ENCODE results near the gene NR1H2.

Gene NR1H2

GRCh38 chr19:50419580-50420035, 43.4 kb downstream of the NR1H2 start:
- Histone ChIP-seq H3K79me1 (ENCODE audit: low read length) (no peaks in the 10 kb centered on the region), H3K56ac (ENCODE audit: low read length) (peak overlapping the region; percentile 3), H3K27ac (ENCODE audit: low read depth, low read length) (no peak overlapping the region), H3K18ac (ENCODE audit: low read length) (no peak overlapping the region), H2BK5ac (ENCODE audit: low read length) (no peak overlapping the region), H2BK15ac (replicated peaks; ENCODE audit: low read depth) (no peak overlapping the region), H3K4me3 (ENCODE audit: low read length) (no peak overlapping the region), H3K36me3 (ENCODE audit: control insufficient read depth, insufficient read depth, low read length) (no peaks in the 10 kb centered on the region), H2BK120ac (ENCODE audit: low read depth, low read length) (no peak overlapping the region), H4K8ac (ENCODE audit: low read depth, low read length) (no peak overlapping the region), H3K79me2 (ENCODE audit: control insufficient read depth, insufficient read depth, low read length) (no peaks in the 10 kb centered on the region), H3K27me3 (ENCODE audit: insufficient read depth, low read length, poor library complexity) (no peaks in the 10 kb centered on the region), H3K23ac (ENCODE audit: low read length) (peak overlapping the region; percentile 45), H3K4me2 (ENCODE audit: low read length) (peak overlapping the region; percentile 89), H2AK5ac (ENCODE audit: low read length) (no peak overlapping the region), H4K5ac (ENCODE audit: low read length) (no peak overlapping the region), H3K9ac (ENCODE audit: low read length) (no peak overlapping the region), H3K4ac (ENCODE audit: low read depth, low read length) (no peak overlapping the region), H3K4me1 (ENCODE audit: control insufficient read depth, low read depth, low read length) (no peaks in the 10 kb centered on the region)
- no CpG with 5 or more reads among the region's 8 CpGs for WGBS (ENCODE audit: extremely low coverage, insufficient coverage, low lambda C conversion rate)
- DNase-seq, result peak; percentile 65

DNA sequence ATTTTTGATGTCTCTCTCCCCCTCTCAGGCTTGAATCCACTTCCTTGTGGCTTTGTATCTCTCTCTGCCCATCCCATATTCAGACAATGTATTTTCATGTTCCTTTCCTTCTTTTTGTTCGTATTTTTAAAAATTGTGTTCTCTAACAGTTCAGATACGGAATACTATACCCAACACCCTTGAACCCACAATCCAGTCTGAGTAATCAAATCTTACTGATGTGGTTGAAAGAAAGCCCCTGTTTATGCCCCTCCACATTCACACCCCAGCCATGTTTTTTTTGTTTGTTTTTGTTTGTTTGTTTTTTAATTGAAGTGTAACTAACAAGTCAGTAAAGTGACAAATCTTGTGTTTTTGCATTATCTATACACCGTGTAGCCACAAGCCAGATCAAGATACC, 43.9 kb downstream of the NR1H2 start:
- no peak overlapping the region for H3K4ac ChIP-seq (ENCODE audit: low read depth, low read length)
- no peak overlapping the region for H2BK15ac ChIP-seq (replicated peaks; ENCODE audit: low read depth)
- no CpG with 5 or more reads among the region's 3 CpGs for WGBS (ENCODE audit: extremely low coverage, insufficient coverage, low lambda C conversion rate)
- no peak overlapping the region for H3K9ac ChIP-seq (ENCODE audit: low read length)
- no peak overlapping the region for H4K5ac ChIP-seq (ENCODE audit: low read length)
- no peaks in the 10 kb centered on the region for H3K36me3 ChIP-seq (ENCODE audit: control insufficient read depth, insufficient read depth, low read length)
- H3K79me1 ChIP-seq (ENCODE audit: low read length), result no peaks in the 10 kb centered on the region
- no peak overlapping the region for H3K4me2 ChIP-seq (ENCODE audit: low read length)
- no peak overlapping the region for H3K18ac ChIP-seq (ENCODE audit: low read length)
- no peak overlapping the region for H3K27ac ChIP-seq (ENCODE audit: low read depth, low read length)
- H3K79me2 ChIP-seq (ENCODE audit: control insufficient read depth, insufficient read depth, low read length), result no peaks in the 10 kb centered on the region
- no peak overlapping the region for H2BK120ac ChIP-seq (ENCODE audit: low read depth, low read length)
- DNase-seq, result no peak
- no peak overlapping the region for H4K8ac ChIP-seq (ENCODE audit: low read depth, low read length)
- no peak overlapping the region for H2BK5ac ChIP-seq (ENCODE audit: low read length)
- H3K23ac ChIP-seq (ENCODE audit: low read length), result peak overlapping the region; percentile 45
- H3K27me3 ChIP-seq (ENCODE audit: insufficient read depth, low read length, poor library complexity), result no peaks in the 10 kb centered on the region
- H3K4me3 ChIP-seq (ENCODE audit: low read length), result no peak overlapping the region
- H3K4me1 ChIP-seq (ENCODE audit: control insufficient read depth, low read depth, low read length), result no peaks in the 10 kb centered on the region
- no peak overlapping the region for H2AK5ac ChIP-seq (ENCODE audit: low read length)
- H3K56ac ChIP-seq (ENCODE audit: low read length), result no peak overlapping the region

GRCh38 chr19:50420808-50421207, 44.6 kb downstream of the NR1H2 start:
- Histone ChIP-seq H3K9ac (ENCODE audit: low read length) (no peak overlapping the region), H3K56ac (ENCODE audit: low read length) (no peak overlapping the region), H3K79me1 (ENCODE audit: low read length) (no peaks in the 10 kb centered on the region), H3K18ac (ENCODE audit: low read length) (no peak overlapping the region), H4K8ac (ENCODE audit: low read depth, low read length) (no peak overlapping the region), H2BK120ac (ENCODE audit: low read depth, low read length) (no peak overlapping the region), H3K4ac (ENCODE audit: low read depth, low read length) (no peak overlapping the region), H3K23ac (ENCODE audit: low read length) (no peak overlapping the region), H2BK5ac (ENCODE audit: low read length) (no peak overlapping the region), H4K5ac (ENCODE audit: low read length) (no peak overlapping the region), H2AK5ac (ENCODE audit: low read length) (no peak overlapping the region), H3K27ac (ENCODE audit: low read depth, low read length) (no peak overlapping the region), H3K79me2 (ENCODE audit: control insufficient read depth, insufficient read depth, low read length) (no peaks in the 10 kb centered on the region), H3K4me3 (ENCODE audit: low read length) (no peak overlapping the region), H3K4me1 (ENCODE audit: control insufficient read depth, low read depth, low read length) (no peaks in the 10 kb centered on the region), H3K27me3 (ENCODE audit: insufficient read depth, low read length, poor library complexity) (no peaks in the 10 kb centered on the region), H3K36me3 (ENCODE audit: control insufficient read depth, insufficient read depth, low read length) (no peaks in the 10 kb centered on the region), H2BK15ac (replicated peaks; ENCODE audit: low read depth) (no peak overlapping the region), H3K4me2 (ENCODE audit: low read length) (no peak overlapping the region)
- no CpG with 5 or more reads among the region's 3 CpGs for WGBS (ENCODE audit: extremely low coverage, insufficient coverage, low lambda C conversion rate)
- DNase-seq, result no peak

DNA sequence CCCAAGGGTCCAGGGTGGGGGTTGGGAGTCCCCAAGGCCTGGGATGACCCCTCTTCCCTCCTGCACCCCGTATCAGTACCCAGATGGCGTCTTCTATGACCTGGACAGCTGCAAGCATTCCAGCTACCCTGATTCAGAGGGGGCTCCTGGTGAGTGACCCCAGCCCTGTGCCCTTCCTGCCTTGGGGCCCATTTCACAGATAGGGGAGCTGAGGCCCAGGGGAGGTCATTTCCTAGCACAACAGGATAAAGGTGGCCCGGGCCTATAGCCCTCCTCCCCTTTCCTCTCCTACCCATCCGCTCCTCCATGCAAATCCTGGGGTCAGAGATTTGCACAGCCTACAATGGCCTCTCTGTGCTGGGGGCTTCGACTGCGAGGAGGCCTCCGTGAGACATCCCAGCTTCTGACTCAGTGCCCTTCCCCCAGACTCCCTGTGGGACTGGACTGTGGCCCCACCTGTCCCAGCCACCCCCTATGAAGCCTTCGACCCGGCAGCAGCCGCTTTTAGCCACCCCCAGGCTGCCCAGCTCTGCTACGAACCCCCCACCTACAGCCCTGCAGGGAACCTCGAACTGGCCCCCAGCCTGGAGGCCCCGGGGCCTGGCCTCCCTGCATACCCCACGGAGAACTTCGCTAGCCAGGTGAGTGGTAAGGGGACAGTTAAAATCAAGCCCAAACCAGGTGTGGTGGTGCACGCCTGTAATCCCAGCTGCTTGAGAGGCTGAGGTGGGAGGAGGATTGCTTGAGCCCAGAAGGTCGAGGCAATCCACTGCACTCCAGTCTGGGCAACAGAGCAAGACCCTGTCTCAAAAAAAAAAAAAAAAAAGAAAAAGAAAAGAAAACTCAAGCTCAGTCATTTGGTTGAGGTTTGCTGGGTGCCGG, 46.4 kb downstream of the NR1H2 start:
- H2BK5ac ChIP-seq (ENCODE audit: low read length), result no peak overlapping the region
- H2BK120ac ChIP-seq (ENCODE audit: low read depth, low read length), result no peak overlapping the region
- H2BK15ac ChIP-seq (replicated peaks; ENCODE audit: low read depth), result no peak overlapping the region
- H3K56ac ChIP-seq (ENCODE audit: low read length), result no peak overlapping the region
- H3K27me3 ChIP-seq (ENCODE audit: insufficient read depth, low read length, poor library complexity), result no peaks in the 10 kb centered on the region
- H3K79me2 ChIP-seq (ENCODE audit: control insufficient read depth, insufficient read depth, low read length), result no peaks in the 10 kb centered on the region
- no peaks in the 10 kb centered on the region for H3K79me1 ChIP-seq (ENCODE audit: low read length)
- H3K4ac ChIP-seq (ENCODE audit: low read depth, low read length), result no peak overlapping the region
- no peak overlapping the region for H3K27ac ChIP-seq (ENCODE audit: low read depth, low read length)
- H3K4me3 ChIP-seq (ENCODE audit: low read length), result no peak overlapping the region
- H3K9ac ChIP-seq (ENCODE audit: low read length), result no peak overlapping the region
- no peaks in the 10 kb centered on the region for H3K4me1 ChIP-seq (ENCODE audit: control insufficient read depth, low read depth, low read length)
- no peak overlapping the region for H3K23ac ChIP-seq (ENCODE audit: low read length)
- H4K5ac ChIP-seq (ENCODE audit: low read length), result no peak overlapping the region
- H2AK5ac ChIP-seq (ENCODE audit: low read length), result no peak overlapping the region
- H3K36me3 ChIP-seq (ENCODE audit: control insufficient read depth, insufficient read depth, low read length), result no peaks in the 10 kb centered on the region
- no peak overlapping the region for H4K8ac ChIP-seq (ENCODE audit: low read depth, low read length)
- no CpG with 5 or more reads among the region's 18 CpGs for WGBS (ENCODE audit: extremely low coverage, insufficient coverage, low lambda C conversion rate)
- no peak for DNase-seq
- no peak overlapping the region for H3K18ac ChIP-seq (ENCODE audit: low read length)
- H3K4me2 ChIP-seq (ENCODE audit: low read length), result no peak overlapping the region

DNA sequence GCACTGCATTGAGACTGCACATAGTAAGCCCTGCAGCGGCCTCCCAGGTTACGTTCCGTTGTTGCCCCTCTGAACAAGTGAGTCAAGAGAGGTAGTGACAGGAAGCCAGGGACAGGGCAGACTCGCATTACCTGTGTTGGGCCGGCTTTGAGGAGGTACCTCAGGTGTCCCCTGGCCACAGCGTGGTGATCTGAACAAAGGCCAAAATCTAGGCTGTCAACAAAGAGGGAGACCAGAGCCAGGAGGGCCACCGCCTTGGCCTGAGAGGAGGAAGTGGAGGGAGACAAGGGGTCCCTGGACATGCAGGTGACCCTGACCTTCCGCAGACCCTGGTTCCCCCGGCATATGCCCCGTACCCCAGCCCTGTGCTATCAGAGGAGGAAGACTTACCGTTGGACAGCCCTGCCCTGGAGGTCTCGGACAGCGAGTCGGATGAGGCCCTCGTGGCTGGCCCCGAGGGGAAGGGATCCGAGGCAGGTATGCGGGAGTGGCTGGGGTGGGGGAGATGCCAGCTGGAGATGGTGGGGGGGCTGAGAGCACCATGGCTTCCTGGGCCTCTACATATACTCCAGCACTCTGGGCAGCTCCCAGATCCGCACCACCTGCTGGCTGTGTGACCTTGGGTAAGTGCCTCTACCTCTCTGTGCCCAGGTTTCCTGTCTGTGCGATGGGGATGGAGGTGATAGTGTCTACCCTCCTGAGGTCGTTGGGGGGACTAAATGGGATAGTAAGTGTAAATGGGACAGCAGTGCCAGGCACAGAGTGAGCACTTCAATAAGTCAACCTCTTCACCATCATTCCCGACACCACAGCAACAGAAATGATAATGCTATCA, 47.2 kb downstream of the NR1H2 start:
- H3K4ac ChIP-seq (ENCODE audit: low read depth, low read length), result no peak overlapping the region
- H4K8ac ChIP-seq (ENCODE audit: low read depth, low read length), result no peak overlapping the region
- no peak overlapping the region for H3K4me2 ChIP-seq (ENCODE audit: low read length)
- H3K27me3 ChIP-seq (ENCODE audit: insufficient read depth, low read length, poor library complexity), result no peaks in the 10 kb centered on the region
- H3K79me2 ChIP-seq (ENCODE audit: control insufficient read depth, insufficient read depth, low read length), result no peaks in the 10 kb centered on the region
- no peak overlapping the region for H2BK120ac ChIP-seq (ENCODE audit: low read depth, low read length)
- WGBS (ENCODE audit: extremely low coverage, insufficient coverage, low lambda C conversion rate), result no CpG with 5 or more reads among the region's 22 CpGs
- no peak overlapping the region for H4K5ac ChIP-seq (ENCODE audit: low read length)
- no peak overlapping the region for H2BK5ac ChIP-seq (ENCODE audit: low read length)
- no peak overlapping the region for H3K9ac ChIP-seq (ENCODE audit: low read length)
- no peak overlapping the region for H3K56ac ChIP-seq (ENCODE audit: low read length)
- no peak for DNase-seq
- H3K18ac ChIP-seq (ENCODE audit: low read length), result no peak overlapping the region
- no peak overlapping the region for H3K23ac ChIP-seq (ENCODE audit: low read length)
- H3K27ac ChIP-seq (ENCODE audit: low read depth, low read length), result no peak overlapping the region
- no peak overlapping the region for H2BK15ac ChIP-seq (replicated peaks; ENCODE audit: low read depth)
- H2AK5ac ChIP-seq (ENCODE audit: low read length), result no peak overlapping the region
- no peaks in the 10 kb centered on the region for H3K79me1 ChIP-seq (ENCODE audit: low read length)
- no peak overlapping the region for H3K4me3 ChIP-seq (ENCODE audit: low read length)
- no peaks in the 10 kb centered on the region for H3K4me1 ChIP-seq (ENCODE audit: control insufficient read depth, low read depth, low read length)
- no peaks in the 10 kb centered on the region for H3K36me3 ChIP-seq (ENCODE audit: control insufficient read depth, insufficient read depth, low read length)

All from mesendoderm (in vitro differentiated cells).